ENCODE data around the gene ATP12A.

DNA sequence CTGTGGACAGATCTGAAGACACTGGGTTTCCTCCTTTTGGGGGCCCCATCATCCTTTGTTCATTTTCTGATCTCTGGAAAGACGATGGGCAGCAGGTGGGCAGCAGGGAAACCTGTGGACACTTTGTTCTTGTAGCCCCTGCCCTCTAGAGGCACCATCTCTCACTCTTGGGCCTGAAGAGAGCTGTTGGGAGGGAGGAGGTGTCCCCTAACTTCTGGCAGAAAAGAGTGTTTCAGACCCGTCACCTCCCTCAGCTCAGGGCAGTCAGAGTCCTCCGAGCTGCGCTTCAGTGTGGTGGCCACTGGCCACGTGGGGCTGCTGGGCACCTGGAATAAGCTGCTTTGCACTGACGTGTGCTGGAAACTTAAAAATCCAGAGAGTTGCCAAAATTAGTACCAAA lies 56.8 kb downstream of the ATP12A start:
- no peak for TF ChIP-seq POLR2A (IDR thresholded peaks at IDR 0.05)
- TF ChIP-seq, protein P1, sequence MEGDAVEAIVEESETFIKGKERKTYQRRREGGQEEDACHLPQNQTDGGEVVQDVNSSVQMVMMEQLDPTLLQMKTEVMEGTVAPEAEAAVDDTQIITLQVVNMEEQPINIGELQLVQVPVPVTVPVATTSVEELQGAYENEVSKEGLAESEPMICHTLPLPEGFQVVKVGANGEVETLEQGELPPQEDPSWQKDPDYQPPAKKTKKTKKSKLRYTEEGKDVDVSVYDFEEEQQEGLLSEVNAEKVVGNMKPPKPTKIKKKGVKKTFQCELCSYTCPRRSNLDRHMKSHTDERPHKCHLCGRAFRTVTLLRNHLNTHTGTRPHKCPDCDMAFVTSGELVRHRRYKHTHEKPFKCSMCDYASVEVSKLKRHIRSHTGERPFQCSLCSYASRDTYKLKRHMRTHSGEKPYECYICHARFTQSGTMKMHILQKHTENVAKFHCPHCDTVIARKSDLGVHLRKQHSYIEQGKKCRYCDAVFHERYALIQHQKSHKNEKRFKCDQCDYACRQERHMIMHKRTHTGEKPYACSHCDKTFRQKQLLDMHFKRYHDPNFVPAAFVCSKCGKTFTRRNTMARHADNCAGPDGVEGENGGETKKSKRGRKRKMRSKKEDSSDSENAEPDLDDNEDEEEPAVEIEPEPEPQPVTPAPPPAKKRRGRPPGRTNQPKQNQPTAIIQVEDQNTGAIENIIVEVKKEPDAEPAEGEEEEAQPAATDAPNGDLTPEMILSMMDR (IDR thresholded peaks at IDR 0.05): no peak

Data from heart left ventricle (tissue), 13 donors.